Lung (tissue), 12 donors: Measurements from ENCODE around the gene DUSP3. TPM values are rescaled to one million over a fixed set of nuclear protein-coding genes. Genes with fewer than 3 reads are reported as not detected.

ENCODE experiments used
- ATAC-seq: fragments of 200-7000 bp; cut with Tn5 transposase; one replicate; pipeline ENCODE4 v1.9.1; 2020; ENCODE audit warnings: moderate number of reproducible peaks; ENCODE audit not compliant: insufficient read depth, low FRiP score
- DNase-seq, 3 donors: peaks; one replicate each; pipeline ENCODE4 v3.0.0-alpha.2; 2013 to 2017
- H3K27ac ChIP-seq, 2 donors: one replicate each; pipeline ENCODE4 v1.5.1; 2013; ENCODE audit warnings: mild to moderate bottlenecking in 2 of 2, moderate library complexity in 2 of 2, control low read depth in 1 of 2, inconsistent platforms in 1 of 2, low read depth in 1 of 2, low read length in 1 of 2
- H3K27me3 ChIP-seq, 3 donors: one replicate each; pipeline ENCODE4 v1.5.1; 2013; ENCODE audit warnings: low read length in 2 of 3; ENCODE audit not compliant: control insufficient read depth in 3 of 3, insufficient read depth in 3 of 3
- H3K36me3 ChIP-seq, 4 donors: one replicate each; pipeline ENCODE4 v1.5.1; 2013; ENCODE audit warnings: low read length in 4 of 4, mild to moderate bottlenecking in 1 of 4, moderate library complexity in 1 of 4; ENCODE audit not compliant: control insufficient read depth in 4 of 4, insufficient read depth in 4 of 4
- H3K4me1 ChIP-seq, 5 donors: one replicate each; pipeline ENCODE4 v1.5.1; 2013; ENCODE audit warnings: low read length in 5 of 5, mild to moderate bottlenecking in 2 of 5, moderate library complexity in 1 of 5; ENCODE audit not compliant: control insufficient read depth in 5 of 5, insufficient read depth in 5 of 5
- H3K4me3 ChIP-seq: one replicate; pipeline ENCODE4 v1.5.1; 2013; ENCODE audit warnings: mild to moderate bottlenecking, control low read depth, moderate library complexity
- H3K9ac ChIP-seq, 2 donors: one replicate each; pipeline ENCODE4 v1.5.1; 2013; ENCODE audit warnings: low read length in 2 of 2, control low read depth in 1 of 2; ENCODE audit not compliant: insufficient read depth in 1 of 2
- H3K9me3 ChIP-seq, 4 donors: one replicate each; pipeline ENCODE4 v1.5.1; 2013; ENCODE audit warnings: low read length in 3 of 4, mild to moderate bottlenecking in 1 of 4, moderate library complexity in 1 of 4; ENCODE audit not compliant: control insufficient read depth in 4 of 4, insufficient read depth in 3 of 4
- CTCF ChIP-seq: IDR thresholded peaks from 2 replicates; pipeline ENCODE4 v1.5.1; 2012; ENCODE audit warnings: mild to moderate bottlenecking; ENCODE audit errors: control extremely low read depth, extremely low read depth
- WGBS, 2 donors: extraction: QIAGEN DNeasy Blood & Tissue Kit; methylation state at CpG; one replicate each; pipeline ENCODE4 v1.1.7; 2013; 5-methylcytosine and 5-hydroxymethylcytosine counted together
- polyA plus RNA-seq, 2 donors: library from polyadenylated mRNA; stranded (reverse); fragments of 200-250 nt; gene quantifications; one replicate each; pipeline ENCODE4 v1.2.1, GENCODE V29; 2013
- total RNA-seq, 2 donors: library from RNA; depleted of rRNA in 1 of 2; stranded (reverse); fragments of >200 nt in 1 of 2; gene quantifications; one replicate each; pipeline ENCODE4 v1.2.1, GENCODE V29; 2014 to 2021
- donor health status: control.
- donor health status: control.
- donor health status: Bipolar disorder and iron deficiency.
- donor health status: healthy.
- donor health status: DM: yes; HTN: yes; CAD: no.

The DUSP3 gene
- total and polyA plus RNA-seq, 4 donors = 49.6 to 86.3 (median 66.5) TPM

DNA sequence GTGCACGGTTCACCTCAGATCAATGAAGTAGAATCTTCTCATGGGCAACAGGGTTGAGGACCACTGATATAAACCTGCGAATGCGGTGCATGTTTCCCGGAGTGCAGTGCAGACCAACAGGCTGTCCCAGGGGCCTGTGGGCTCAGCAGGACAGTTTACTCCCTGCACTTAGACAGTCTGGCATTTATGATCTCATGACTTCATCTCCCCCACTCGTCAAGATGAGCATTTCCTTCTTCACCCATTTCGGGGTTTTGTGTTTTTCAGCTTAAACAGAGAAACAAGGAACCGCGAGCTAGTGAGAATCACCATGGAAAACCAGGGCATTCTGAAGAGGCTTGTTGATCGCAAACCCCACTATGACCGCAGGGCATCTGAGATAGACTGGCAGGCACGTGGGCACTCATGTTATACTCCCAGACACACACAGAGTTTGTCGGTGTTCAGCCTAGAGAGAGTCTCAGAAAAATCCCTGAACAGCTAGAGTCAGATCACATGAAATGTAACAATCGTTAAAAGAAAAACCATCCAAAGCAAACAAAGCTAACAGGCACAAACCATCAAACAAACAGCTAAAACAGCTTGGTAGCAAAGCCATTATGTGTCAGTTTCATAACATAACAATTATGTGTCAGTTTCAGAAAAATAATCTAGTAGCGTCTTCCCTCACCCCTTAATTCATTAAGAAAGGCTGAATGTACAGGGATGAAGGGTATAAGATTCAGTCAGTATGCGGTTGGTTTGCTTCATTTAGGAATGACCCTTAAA is 4.3 kb upstream of the DUSP3 start:
- DNase-seq (peak in 1 of 3 donors; percentile 54), ATAC-seq (no peak)
- Histone ChIP-seq H3K4me3 (no peak overlapping the region), H3K27me3 (peaks cover 0 to 19% (median 7%) of the 10 kb centered on the region in 3 donors), H3K36me3 (no peaks in the 10 kb centered on the region), H3K9ac (no peak overlapping the region), H3K27ac (no peak overlapping the region), H3K4me1 (peaks cover 0 to 4% (median 4%) of the 10 kb centered on the region in 5 donors), H3K9me3 (no peaks in the 10 kb centered on the region)
- WGBS, 2 donors = 78 to 80% methylated on average over 15 of the region's 15 CpGs
- TF ChIP-seq CTCF = no peak

GRCh38 chr17:43780135-43780534 is 1.4 kb upstream of the DUSP3 start, which contains the start of gene CFAP97D1:
TSS of gene CFAP97D1 (plus strand) at chr17:43780435. CDS start at chr17:43780463, 28 bp downstream.
- no peaks in the 10 kb centered on the region for H3K9me3 ChIP-seq
- H3K9ac ChIP-seq = peak within 1 kb of the TSS in 1 of 2 donors; percentile 54
- H3K27me3 ChIP-seq = peaks cover 0 to 19% (median 7%) of the 10 kb centered on the region in 3 donors
- DNase-seq (no peak), ATAC-seq (no peak)
- peak within 1 kb of the TSS; percentile 83 to 99 for H3K27ac ChIP-seq
- no peak within 1 kb of the TSS for H3K4me3 ChIP-seq
- H3K4me1 ChIP-seq = peaks cover 0 to 18% (median 4%) of the 10 kb centered on the region in 5 donors
- no peak for TF ChIP-seq CTCF
- 29 to 39% methylated on average over 7 of the region's 7 CpGs for WGBS, 2 donors
- H3K36me3 ChIP-seq = peaks cover 0 to 9% (median 3%) of the 10 kb centered on the region in 4 donors

- no peak for TF ChIP-seq CTCF
- no peaks in the 10 kb centered on the region for H3K9me3 ChIP-seq
- H3K36me3 ChIP-seq = peaks cover 1 to 16% (median 6%) of the 10 kb centered on the region in 4 donors
- peak overlapping the region; percentile 54 to 99 for H3K9ac ChIP-seq
- H3K4me3 ChIP-seq = no peak overlapping the region
- peaks cover 0 to 19% (median 5%) of the 10 kb centered on the region in 3 donors for H3K27me3 ChIP-seq
- H3K4me1 ChIP-seq = peaks cover 0 to 19% (median 4%) of the 10 kb centered on the region in 5 donors
- no peak for ATAC-seq
- DNase-seq = no peak
- WGBS, 2 donors = 4 to 6% methylated on average over 25 to 26 of the region's 26 CpGs
- peak overlapping the region; percentile 83 to 99 for H3K27ac ChIP-seq
Measured at GRCh38 chr17:43779145-43780125, 658 bp upstream of the DUSP3 start.
